Measurements from ENCODE around the gene EYA2.

Gene EYA2

DNA sequence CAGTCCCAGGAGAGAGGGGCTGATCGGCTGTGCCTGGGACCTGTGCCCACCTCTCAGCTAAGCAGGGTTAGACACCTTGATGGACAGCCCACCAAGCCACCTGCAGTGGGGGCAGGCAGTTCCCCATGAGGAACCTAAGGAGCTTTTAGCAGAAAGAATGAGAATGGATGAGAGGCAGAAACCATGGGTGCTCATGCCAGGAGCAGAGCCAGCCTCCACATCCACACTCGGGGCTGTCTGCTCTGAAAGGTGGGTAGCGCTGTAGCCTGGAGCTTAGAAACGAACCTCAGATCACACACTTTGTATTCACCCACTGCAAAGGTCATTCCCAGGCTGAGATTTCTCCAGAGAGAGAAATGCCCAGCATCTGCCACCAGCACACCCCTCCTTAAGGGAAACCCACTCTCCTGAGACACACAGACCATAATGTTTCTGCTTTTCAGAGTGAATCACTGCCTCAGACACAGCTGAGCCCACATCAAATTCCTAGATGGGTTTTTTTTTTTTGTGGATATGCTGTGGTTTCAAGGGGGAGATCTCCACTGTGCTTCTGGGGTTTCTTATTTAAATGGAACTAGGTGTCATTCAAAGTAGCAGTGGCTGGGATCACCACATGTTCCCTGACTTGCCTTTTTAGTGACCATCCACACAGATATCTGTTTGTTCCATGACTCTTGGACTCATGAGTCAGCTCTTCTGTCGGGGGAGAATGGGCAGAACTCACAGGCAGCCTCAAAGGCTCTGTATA lies 218.9 kb downstream of the EYA2 start:
- DNase-seq (ENCODE audit: low spot score): no peak

GRCh38 chr20:47115694-47116093 lies 221.1 kb downstream of the EYA2 start:
- DNase-seq (ENCODE audit: low spot score): no peak

DNA sequence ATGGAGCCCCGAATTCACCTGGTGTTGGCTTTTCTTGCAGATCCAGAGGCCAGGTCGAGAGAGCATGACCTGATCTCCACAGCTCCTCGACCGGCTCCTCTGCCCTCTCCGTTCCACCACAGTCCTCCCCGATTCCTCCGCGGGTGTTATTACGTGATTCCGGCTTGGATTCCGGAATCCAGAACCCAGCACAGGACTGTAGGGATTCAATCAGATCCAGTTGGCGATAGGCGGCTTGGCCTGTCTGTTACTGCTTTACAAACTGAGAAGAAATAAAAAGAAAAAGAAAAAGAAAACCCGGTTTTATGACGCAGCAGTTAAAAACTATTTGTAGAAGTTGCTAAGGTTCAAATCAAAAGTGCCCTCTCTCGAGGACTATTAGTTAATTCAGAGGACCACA lies 222.7 kb downstream of the EYA2 start:
- DNase-seq (ENCODE audit: low spot score): no peak

- DNase-seq (ENCODE audit: low spot score): no peak
These were observed 223.1 kb downstream of the EYA2 start for GRCh38 chr20:47117773-47118172.

DNA sequence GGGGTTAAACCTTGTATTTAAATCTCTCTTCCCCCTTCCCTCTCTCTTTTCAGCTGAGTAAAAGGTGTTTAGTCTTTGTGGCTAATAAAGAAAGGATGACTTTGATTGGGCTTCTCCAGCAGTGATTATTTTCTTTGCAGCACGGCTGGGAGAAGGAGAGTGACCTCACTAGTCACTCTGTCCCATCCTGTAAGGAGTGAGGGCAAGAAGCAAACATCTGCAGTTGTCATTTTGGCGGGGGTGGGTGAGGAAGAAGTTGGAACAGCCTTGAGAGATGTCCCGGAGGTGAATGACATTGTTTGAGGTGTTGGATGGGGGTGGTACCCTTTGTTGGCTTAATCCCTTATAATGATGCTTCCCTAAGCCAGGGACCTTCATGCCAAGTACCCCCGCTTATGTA lies 223.6 kb downstream of the EYA2 start:
- no peak for DNase-seq (ENCODE audit: low spot score)

GRCh38 chr20:47118641-47119040 lies 224.0 kb downstream of the EYA2 start:
- DNase-seq (ENCODE audit: low spot score): no peak

DNA sequence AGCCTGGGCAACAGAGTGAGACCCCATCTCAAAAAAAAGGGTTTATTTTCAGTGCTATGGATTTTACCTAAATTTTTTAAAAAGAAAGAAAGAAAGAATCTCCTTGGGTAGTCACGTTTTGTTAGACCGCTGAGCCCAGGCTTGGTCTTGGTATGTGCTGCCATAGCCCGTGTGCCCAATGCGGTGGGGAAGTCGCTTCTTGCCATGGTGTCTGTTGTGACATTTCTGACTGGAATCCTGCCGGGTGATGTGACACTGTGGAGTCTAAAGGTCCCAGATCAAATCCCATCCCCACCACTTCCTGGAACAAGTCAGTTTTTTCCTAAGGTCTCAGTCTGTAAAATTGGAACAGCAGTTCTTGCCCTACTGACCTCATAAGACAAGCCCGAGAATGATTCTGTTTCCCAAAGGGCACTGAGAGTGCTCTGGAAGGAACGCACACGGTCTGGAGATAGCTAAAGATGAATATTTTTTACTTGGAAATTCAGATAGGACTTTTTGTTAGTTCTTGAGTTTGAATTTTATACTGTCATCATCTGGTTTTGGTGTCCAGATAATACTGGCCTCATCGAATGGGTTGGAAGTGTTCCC lies 225.8 kb downstream of the EYA2 start:
- DNase-seq (ENCODE audit: low spot score): no peak

- no peak for DNase-seq (ENCODE audit: low spot score)
These were observed 227.9 kb downstream of the EYA2 start for GRCh38 chr20:47122560-47122959.

- DNase-seq (ENCODE audit: low spot score): no peak
These were observed 229.6 kb downstream of the EYA2 start for GRCh38 chr20:47124181-47124717.

DNA sequence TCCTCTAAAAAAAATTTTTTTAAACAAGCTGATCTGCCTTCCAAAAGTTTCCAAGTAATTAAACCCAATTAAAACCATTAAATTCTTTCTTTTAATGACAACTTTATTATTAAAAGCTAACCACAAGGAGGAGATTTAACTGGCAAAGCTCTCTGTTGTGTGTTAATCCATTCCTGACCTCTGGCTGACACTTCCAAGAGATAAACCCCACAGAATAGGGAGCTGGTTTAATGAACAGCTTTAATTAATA lies 230.8 kb downstream of the EYA2 start:
- DNase-seq (ENCODE audit: low spot score): no peak

- no peak for DNase-seq (ENCODE audit: low spot score)
These were observed 231.3 kb downstream of the EYA2 start for GRCh38 chr20:47125758-47126591.

GRCh38 chr20:47126709-47127108 lies 232.1 kb downstream of the EYA2 start:
- DNase-seq (ENCODE audit: low spot score): no peak

- DNase-seq (ENCODE audit: low spot score): no peak
These were observed 232.9 kb downstream of the EYA2 start for GRCh38 chr20:47127546-47127945.

GRCh38 chr20:47127999-47128398 lies 233.4 kb downstream of the EYA2 start:
- DNase-seq (ENCODE audit: low spot score): no peak

DNA sequence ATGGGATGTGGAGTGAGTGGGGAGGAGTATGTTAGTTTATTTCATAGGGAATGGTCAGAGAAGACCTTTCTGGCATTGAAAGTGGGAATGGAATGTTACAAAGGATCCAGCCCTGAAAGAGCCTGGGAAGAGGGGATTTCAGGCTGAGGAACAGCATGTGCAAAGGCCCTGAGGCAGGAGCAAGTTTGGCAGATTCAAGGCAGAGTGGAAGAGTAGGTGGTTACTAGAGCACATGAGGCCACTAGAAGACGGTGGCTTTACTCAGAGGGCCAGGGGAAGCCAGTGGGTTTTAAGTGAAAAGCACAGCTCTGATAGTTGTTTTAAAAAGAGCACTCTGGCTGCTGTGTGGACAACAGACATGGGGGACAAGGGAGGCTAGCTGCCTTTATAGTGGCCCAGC lies 234.7 kb downstream of the EYA2 start:
- no peak for DNase-seq (ENCODE audit: low spot score)

GRCh38 chr20:47133809-47134456 lies 239.3 kb downstream of the EYA2 start:
- DNase-seq (ENCODE audit: low spot score): no peak

DNA sequence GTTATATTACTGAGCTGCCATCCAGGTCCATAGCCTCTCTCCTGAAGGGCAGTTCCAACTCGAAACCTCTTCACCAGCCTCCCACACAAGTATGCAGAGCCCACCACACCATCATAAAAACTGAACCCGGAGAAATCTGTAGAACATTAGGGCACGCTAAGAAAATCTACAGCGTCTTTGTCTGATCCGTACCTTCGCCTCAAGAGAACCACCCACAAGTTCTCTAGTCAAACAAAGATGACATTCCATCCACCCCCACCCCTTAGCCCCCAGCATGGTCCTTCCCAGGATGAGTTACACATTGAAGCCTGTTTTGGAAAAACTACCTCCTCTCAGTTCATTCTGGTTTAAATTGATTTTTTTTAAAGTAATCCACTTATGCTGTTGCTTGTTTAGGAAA lies 242.1 kb downstream of the EYA2 start:
- no peak for DNase-seq (ENCODE audit: low spot score)

- DNase-seq (ENCODE audit: low spot score): no peak
These were observed 242.7 kb downstream of the EYA2 start for GRCh38 chr20:47137231-47137870.

DNA sequence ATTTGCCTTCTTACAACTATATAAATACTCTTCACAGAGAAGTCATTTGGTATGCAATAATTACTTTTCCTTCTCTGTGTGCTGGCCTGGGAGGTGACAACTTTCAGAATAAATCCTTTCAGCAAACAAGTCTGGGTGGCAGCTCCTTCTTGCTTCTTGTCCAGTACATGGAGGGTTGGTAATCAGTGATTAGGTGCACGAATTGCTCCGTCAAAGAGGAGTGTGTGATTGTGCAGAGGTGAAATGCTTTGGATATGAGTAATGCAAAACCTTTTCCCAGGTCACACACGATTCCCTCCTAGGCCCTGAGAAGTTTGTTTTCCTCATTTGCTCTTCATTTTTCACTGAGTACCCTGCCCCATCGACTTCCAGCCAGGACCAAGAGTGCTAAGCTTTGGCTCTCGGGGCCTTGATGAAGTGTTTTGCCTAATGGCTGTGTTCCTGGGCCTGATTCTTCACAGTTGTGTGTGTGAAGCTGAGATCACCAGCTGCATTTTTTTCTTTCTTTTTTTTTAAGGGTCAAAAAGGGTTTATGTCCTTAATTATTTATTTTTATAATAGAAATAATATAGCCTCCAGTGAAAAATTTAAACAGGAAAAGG lies 245.4 kb downstream of the EYA2 start:
- DNase-seq (ENCODE audit: low spot score): no peak

GRCh38 chr20:47141350-47141921 lies 246.8 kb downstream of the EYA2 start:
- DNase-seq (ENCODE audit: low spot score): no peak

Data from CD4-positive, alpha-beta T cell treated with Interleukin-6 at 100 ng/mL for 8 hours (primary cell).